ENCODE data around the gene NPAS2. TPM values are rescaled to one million over a fixed set of nuclear protein-coding genes. Genes with fewer than 3 reads are reported as not detected.

The NPAS2 gene
- polyA plus RNA-seq, 1 donor (not counting 4 experiments of a cell fraction or from before 2014, with no cell fraction given), result 17.7 TPM

- Histone ChIP-seq H3K4me1 (ENCODE audit: control insufficient read depth, extremely low read depth, insufficient read depth, low read length) (peaks cover 20% of the 10 kb centered on the region), H4K20me1 (ENCODE audit: control insufficient read depth, extremely low read depth, insufficient read depth, low read length) (peaks cover 14% of the 10 kb centered on the region), H3K4me3 (ENCODE audit: control insufficient read depth in 2 of 3, extremely low read depth in 1 of 3, insufficient read depth in 2 of 3, low read depth in 1 of 3, low read length in 3 of 3) (no peak overlapping the region), H3K36me3 (ENCODE audit: control insufficient read depth in 2 of 2, extremely low read depth in 1 of 2, insufficient read depth in 2 of 2, low read length in 2 of 2) (peaks cover 0 to 6% of the 10 kb centered on the region in 2 experiments), H3K9ac (ENCODE audit: control insufficient read depth, extremely low read depth, insufficient read depth, low read length) (no peak overlapping the region), H3K27ac (ENCODE audit: control insufficient read depth, insufficient read depth, low read length) (no peak overlapping the region), H2AFZ (ENCODE audit: control insufficient read depth, low read length) (no peak overlapping the region), H3K4me2 (ENCODE audit: control insufficient read depth, extremely low read depth, insufficient read depth, low read depth, low read length) (no peak overlapping the region), H3K79me2 (ENCODE audit: control insufficient read depth, insufficient read depth, low read length) (no peaks in the 10 kb centered on the region), H3K27me3 (ENCODE audit: control insufficient read depth, extremely low read depth, insufficient read depth, low read length) (no peaks in the 10 kb centered on the region), H3K9me3 (ENCODE audit: control insufficient read depth, low read depth, low read length) (no peaks in the 10 kb centered on the region), H3K9me1 (ENCODE audit: control insufficient read depth, extremely low read depth, insufficient read depth, low read length) (peaks cover 2% of the 10 kb centered on the region)
- dilution Hi-C loops (cut with MboI; ENCODE audit: extremely low pct_ligation_motif_present, low sequenced_read_pairs), result no loop called here
- DNase-seq (ENCODE audit: low read depth, low spot score), result no peak
- FAIRE-seq, result no peak
- TF ChIP-seq EZH2 (IDR thresholded peaks at IDR 0.05; ENCODE audit: low read length) (no peak), CTCF (optimal IDR thresholded peaks at IDR 0.05 in 1 of 3, IDR thresholded peaks at IDR 0.05 in 1 of 3, conservative IDR thresholded peaks at IDR 0.05 in 1 of 3; ENCODE audit: extremely low read depth in 1 of 3, insufficient read depth in 2 of 3, low read length in 3 of 3) (no peak)
Observed at GRCh38 chr2:100886085-100886484, 66.1 kb downstream of the NPAS2 start.

- no peak for DNase-seq (ENCODE audit: low read depth, low spot score)
- H3K27me3 ChIP-seq (ENCODE audit: control insufficient read depth, extremely low read depth, insufficient read depth, low read length), result no peaks in the 10 kb centered on the region
- H3K79me2 ChIP-seq (ENCODE audit: control insufficient read depth, insufficient read depth, low read length), result no peaks in the 10 kb centered on the region
- H3K4me1 ChIP-seq (ENCODE audit: control insufficient read depth, extremely low read depth, insufficient read depth, low read length), result peaks cover 29% of the 10 kb centered on the region
- no peak for FAIRE-seq
- H3K4me3 ChIP-seq (ENCODE audit: control insufficient read depth in 2 of 3, extremely low read depth in 1 of 3, insufficient read depth in 2 of 3, low read depth in 1 of 3, low read length in 3 of 3), result no peak overlapping the region
- H4K20me1 ChIP-seq (ENCODE audit: control insufficient read depth, extremely low read depth, insufficient read depth, low read length), result peaks cover 14% of the 10 kb centered on the region
- no peak overlapping the region for H3K27ac ChIP-seq (ENCODE audit: control insufficient read depth, insufficient read depth, low read length)
- H3K9ac ChIP-seq (ENCODE audit: control insufficient read depth, extremely low read depth, insufficient read depth, low read length), result no peak overlapping the region
- no peak overlapping the region for H3K4me2 ChIP-seq (ENCODE audit: control insufficient read depth, extremely low read depth, insufficient read depth, low read depth, low read length)
- H2AFZ ChIP-seq (ENCODE audit: control insufficient read depth, low read length), result no peak overlapping the region
- dilution Hi-C loops (cut with MboI; ENCODE audit: extremely low pct_ligation_motif_present, low sequenced_read_pairs), result no loop called here
- TF ChIP-seq EZH2 (IDR thresholded peaks at IDR 0.05; ENCODE audit: low read length) (no peak), CTCF (optimal IDR thresholded peaks at IDR 0.05 in 1 of 3, IDR thresholded peaks at IDR 0.05 in 1 of 3, conservative IDR thresholded peaks at IDR 0.05 in 1 of 3; ENCODE audit: extremely low read depth in 1 of 3, insufficient read depth in 2 of 3, low read length in 3 of 3) (no peak)
- H3K9me1 ChIP-seq (ENCODE audit: control insufficient read depth, extremely low read depth, insufficient read depth, low read length), result peaks cover 2% of the 10 kb centered on the region
- no peaks in the 10 kb centered on the region for H3K9me3 ChIP-seq (ENCODE audit: control insufficient read depth, low read depth, low read length)
- H3K36me3 ChIP-seq (ENCODE audit: control insufficient read depth in 2 of 2, extremely low read depth in 1 of 2, insufficient read depth in 2 of 2, low read length in 2 of 2), result peaks cover 0 to 8% of the 10 kb centered on the region in 2 experiments
Observed at GRCh38 chr2:100887039-100887578, 67.2 kb downstream of the NPAS2 start.

Data from keratinocyte (primary cell).